K562 (cell line): ENCODE measurements around the gene BBLN. TPM values are rescaled to one million over a fixed set of nuclear protein-coding genes. Genes with fewer than 3 reads are reported as not detected.
"Not testable (repeated sequence)": the region's sequence is repeated elsewhere in the genome, so short reads cannot be mapped to it uniquely, and the experiment has no call there.

Source experiments
- ATAC-seq: fragments of 200-7000 bp; cut with Tn5 transposase; 3 replicates; pipeline ENCODE4 v1.9.1; 2020; ENCODE audit warnings: moderate library complexity
- BruUV-seq: library from RNA; stranded (reverse); fragments of 400-500 nt; replicated peaks from 2 replicates; lab custom pipeline; 2021; lab: Mats Ljungman, UMichigan
- CTCF ChIA-PET: fragments of 300-600 bp; formaldehyde crosslinking; extraction: SDS; loops from one replicate; lab custom pipeline; 2021; ENCODE audit warnings: low intra/inter-chr PET ratio; lab: Yijun Ruan, JAX
- POLR2A ChIA-PET: fragments of 300-600, 350-650 bp; sonication (Branson Sonifier 250); formaldehyde crosslinking; extraction: SDS; loops from one replicate; lab custom pipeline; 2021; ENCODE audit warnings: antibody characterized with exemption, inconsistent platforms; lab: Yijun Ruan, JAX
- DNase-seq, 4 experiments: peaks; one replicate each; pipeline versions ENCODE4 v3.0.0 to v3.0.0-alpha.2; 2011 to 2018; ENCODE audit warnings: low spot score in 3 of 4, mixed read lengths in 3 of 4; ENCODE audit errors: extremely low read depth in 1 of 4
- FAIRE-seq: peaks from 2 replicates; lab custom pipeline; 2011; peaks lifted over from hg19 to GRCh38; lab: Jason Lieb, UNC
- H2AFZ ChIP-seq: 2 replicates; pipeline ENCODE4 v1.6.0; 2011; ENCODE audit warnings: low read depth, low read length, control low read depth, inconsistent platforms
- H3K27ac ChIP-seq: fragments of 200-600 bp; 3 replicates; pipeline ENCODE4 v1.8.0; 2011; ENCODE audit warnings: low read depth, mild to moderate bottlenecking, control low read depth, inconsistent platforms, low read length, moderate library complexity, mixed read lengths; ENCODE audit errors: extremely low read depth
- H3K27me3 ChIP-seq, 2 experiments: fragments of 300-600 bp in 1 of 2; 2 replicates in 1 of 2; 3 replicates in 1 of 2; pipeline versions ENCODE4 v1.6.0 to v1.8.0; 2011; ENCODE audit warnings: inconsistent platforms in 2 of 2, low read length in 2 of 2, mild to moderate bottlenecking in 1 of 2, mixed read lengths in 1 of 2, moderate library complexity in 1 of 2; ENCODE audit not compliant: control insufficient read depth in 2 of 2, insufficient read depth in 2 of 2
- H3K36me3 ChIP-seq: fragments of 300-600 bp; 3 replicates; pipeline ENCODE4 v1.8.0; 2011; ENCODE audit warnings: mild to moderate bottlenecking, low read length, inconsistent platforms; ENCODE audit not compliant: control insufficient read depth, insufficient read depth
- H3K4me1 ChIP-seq, 2 experiments: fragments of 200-600 bp in 1 of 2; replicated peaks in 1 of 2; 2 replicates in 1 of 2; 3 replicates in 1 of 2; pipeline versions ENCODE4 v1.5.1 to v1.8.0; 2011; ENCODE audit warnings: inconsistent platforms in 2 of 2, low read length in 2 of 2, mild to moderate bottlenecking in 1 of 2, mixed read lengths in 1 of 2, moderate library complexity in 1 of 2; ENCODE audit not compliant: control insufficient read depth in 2 of 2, insufficient read depth in 2 of 2
- H3K4me2 ChIP-seq: 2 replicates; pipeline ENCODE4 v1.6.1; 2011; ENCODE audit warnings: low read length, control low read depth, inconsistent platforms, mixed read lengths; ENCODE audit not compliant: insufficient read depth
- H3K4me3 ChIP-seq: fragments of 200-600 bp; sonication (generic), shearing (Covaris generic); 2 replicates; pipeline ENCODE4 v1.5.1; 2016; ENCODE audit warnings: control low read depth, inconsistent platforms
- H3K79me2 ChIP-seq: fragments of 200-600 bp; 3 replicates; pipeline ENCODE4 v1.8.0; 2011; ENCODE audit warnings: low read length, inconsistent platforms; ENCODE audit not compliant: control insufficient read depth, insufficient read depth
- H3K9ac ChIP-seq, 2 experiments: 2 replicates each; pipeline versions ENCODE4 v1.6.0 to v1.6.1; 2011; ENCODE audit warnings: low read depth in 2 of 2, low read length in 2 of 2, control low read depth in 1 of 2, inconsistent platforms in 1 of 2, mild to moderate bottlenecking in 1 of 2, mixed read lengths in 1 of 2; ENCODE audit not compliant: insufficient read depth in 1 of 2
- H3K9me1 ChIP-seq: one replicate; pipeline ENCODE4 v1.6.0; 2011; ENCODE audit warnings: inconsistent platforms, mild to moderate bottlenecking, low read length, moderate library complexity; ENCODE audit not compliant: control insufficient read depth, insufficient read depth
- H3K9me3 ChIP-seq: replicated peaks from 2 replicates; pipeline ENCODE4 v1.5.1; 2011; ENCODE audit warnings: low read depth, low read length, inconsistent platforms; ENCODE audit not compliant: control insufficient read depth, insufficient read depth
- H4K20me1 ChIP-seq: replicated peaks from 2 replicates; pipeline ENCODE4 v1.6.1; 2011; ENCODE audit warnings: low read length, inconsistent platforms, mixed read lengths; ENCODE audit not compliant: control insufficient read depth, insufficient read depth
- WGBS: fragments of 100-300 bp; shearing (Covaris generic); methylation state at CpG from one replicate; pipeline ENCODE4 v1.1.6; 2016; ENCODE audit warnings: low coverage, mixed read lengths; ENCODE audit not compliant: insufficient coverage; ENCODE audit errors: missing lambda C conversion rate; 5-methylcytosine and 5-hydroxymethylcytosine counted together
- in situ Hi-C: fragments of 300-500 bp; cut with MboI; formaldehyde crosslinking; loops from 4 replicates; pipeline ENCODE4 v1.15.0; 2018; ENCODE audit warnings: inconsistent platforms, mixed read lengths
- intact Hi-C: fragments of 100-400 bp; cut with micrococcal nuclease; formaldehyde crosslinking; loops from 2 replicates; pipeline ENCODE4 v1.14.2; 2022
- polyA plus RNA-seq, 8 experiments: library from polyadenylated mRNA; depleted of rRNA in 4 of 8; stranded (reverse) in 5 of 8; unstranded in 3 of 8; fragments of >200 nt; fragmentation: Nextera tagmentation in 2 of 8; fragmentation: Illumina TruSeq in 1 of 8; extraction: Ambion mirVana in 2 of 8; extraction: Trizol in 1 of 8; gene quantifications; 2 replicates each; pipeline versions ENCODE4 v1.2.1 to v1.2.3, GENCODE V29; 2011 to 2014; ENCODE audit warnings: inconsistent platforms in 1 of 8, missing spikeins in 1 of 8
- total RNA-seq, 7 experiments: library from RNA; depleted of rRNA in 6 of 7; stranded (reverse); fragments of >200 nt in 6 of 7; fragmentation: Illumina TruSeq in 2 of 7; extraction: Trizol in 2 of 7; gene quantifications; 2 replicates each; pipeline versions ENCODE4 v1.2.1 to v1.2.3, GENCODE V29; 2011 to 2021; ENCODE audit warnings: low replicate concordance in 1 of 7
- TF ChIP-seq, protein P1 (sequence below): fragments of 450-650 bp; formaldehyde crosslinking; IDR thresholded peaks from 2 replicates; pipeline ENCODE4 v1.4.0; 2020; ENCODE audit warnings: mild to moderate bottlenecking, mixed read lengths

BBLN gene
- total and polyA plus RNA-seq, 9 of the 15 experiments (the other 6 are each of a cell fraction or from before 2014, with no cell fraction given) = 4.2 to 331 (median 87.1) TPM

DNA sequence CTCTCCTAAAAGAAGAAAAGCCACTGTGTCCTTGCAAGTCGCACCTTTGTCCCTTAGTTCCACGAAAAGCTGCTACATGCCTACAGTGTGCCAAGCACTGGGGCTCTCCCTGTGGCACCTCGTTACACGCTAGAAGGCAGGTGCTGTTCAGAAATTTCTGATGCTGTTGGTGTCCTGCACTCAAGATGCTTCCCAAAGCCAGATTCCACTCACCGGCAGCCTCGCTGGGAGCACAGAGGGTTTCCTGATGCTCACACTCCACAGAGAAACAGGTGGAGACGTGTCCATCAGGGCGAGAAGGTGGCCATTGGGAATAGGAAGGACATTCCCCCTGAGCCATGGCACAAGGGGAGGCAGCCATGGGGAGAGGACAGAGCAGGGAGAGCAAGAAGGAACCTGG lies 28.7 kb upstream of the BBLN start:
- H3K9me1 ChIP-seq, BruUV-seq, DNase-seq, H3K27me3 ChIP-seq, in situ Hi-C loops, H3K4me3 ChIP-seq, H3K4me2 ChIP-seq, H4K20me1 ChIP-seq, intact Hi-C loops, H3K9me3 ChIP-seq, H2AFZ ChIP-seq, H3K36me3 ChIP-seq, CTCF ChIA-PET, POLR2A ChIA-PET, H3K27ac ChIP-seq, FAIRE-seq, ATAC-seq: not testable (repeated sequence)
- 9% methylated on average over 8 of the region's 8 CpGs for WGBS
- Histone ChIP-seq H3K79me2 (peaks cover 16% of the 10 kb centered on the region), H3K4me1 (peaks cover 0 to 24% of the 10 kb centered on the region in 2 experiments; a peak in 2 of 5 replicates), H3K9ac (peak overlapping the region in 1 of 2 experiments; percentile 52; a peak in 1 of 4 replicates)

DNA sequence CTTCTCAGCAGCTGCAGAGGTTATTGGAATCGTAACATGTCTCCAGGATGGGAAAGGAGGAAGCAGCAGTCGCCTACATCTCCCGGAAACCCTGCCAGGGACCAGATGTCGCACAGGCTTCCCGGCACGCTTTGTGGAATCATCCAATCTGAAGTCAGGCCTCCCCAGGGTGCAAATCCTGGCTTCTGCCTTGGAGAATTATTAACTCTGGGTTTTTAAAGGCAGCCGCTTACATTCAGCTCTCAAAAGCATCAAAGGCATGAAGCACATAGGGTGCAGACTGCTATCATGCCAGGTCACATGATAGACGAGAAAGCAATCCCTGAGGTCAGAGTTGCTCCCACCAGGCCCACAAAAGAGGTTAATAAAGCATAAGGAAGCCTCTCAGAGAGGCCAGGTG lies 27.9 kb upstream of the BBLN start:
- in situ Hi-C loops, H3K27ac ChIP-seq, DNase-seq, H3K9me1 ChIP-seq, H3K4me3 ChIP-seq, H3K9me3 ChIP-seq, H3K79me2 ChIP-seq, H4K20me1 ChIP-seq, BruUV-seq, intact Hi-C loops, H3K4me2 ChIP-seq, FAIRE-seq, ATAC-seq, H2AFZ ChIP-seq, H3K9ac ChIP-seq, H3K27me3 ChIP-seq, H3K36me3 ChIP-seq, POLR2A ChIA-PET, CTCF ChIA-PET: not testable (repeated sequence)
- WGBS = 32% methylated on average over 6 of the region's 8 CpGs
- TF ChIP-seq, protein P1, sequence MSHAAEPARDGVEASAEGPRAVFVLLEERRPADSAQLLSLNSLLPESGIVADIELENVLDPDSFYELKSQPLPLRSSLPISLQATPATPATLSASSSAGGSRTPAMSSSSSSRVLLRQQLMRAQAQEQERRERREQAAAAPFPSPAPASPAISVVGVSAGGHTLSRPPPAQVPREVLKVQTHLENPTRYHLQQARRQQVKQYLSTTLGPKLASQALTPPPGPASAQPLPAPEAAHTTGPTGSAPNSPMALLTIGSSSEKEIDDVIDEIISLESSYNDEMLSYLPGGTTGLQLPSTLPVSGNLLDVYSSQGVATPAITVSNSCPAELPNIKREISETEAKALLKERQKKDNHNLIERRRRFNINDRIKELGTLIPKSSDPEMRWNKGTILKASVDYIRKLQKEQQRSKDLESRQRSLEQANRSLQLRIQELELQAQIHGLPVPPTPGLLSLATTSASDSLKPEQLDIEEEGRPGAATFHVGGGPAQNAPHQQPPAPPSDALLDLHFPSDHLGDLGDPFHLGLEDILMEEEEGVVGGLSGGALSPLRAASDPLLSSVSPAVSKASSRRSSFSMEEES (CRISPR knock-in tag) = peak; percentile 31; the same call in 1 of the 2 replicates
- peaks cover 3 to 23% of the 10 kb centered on the region in 2 experiments; a peak in 3 of 5 replicates for H3K4me1 ChIP-seq

DNA sequence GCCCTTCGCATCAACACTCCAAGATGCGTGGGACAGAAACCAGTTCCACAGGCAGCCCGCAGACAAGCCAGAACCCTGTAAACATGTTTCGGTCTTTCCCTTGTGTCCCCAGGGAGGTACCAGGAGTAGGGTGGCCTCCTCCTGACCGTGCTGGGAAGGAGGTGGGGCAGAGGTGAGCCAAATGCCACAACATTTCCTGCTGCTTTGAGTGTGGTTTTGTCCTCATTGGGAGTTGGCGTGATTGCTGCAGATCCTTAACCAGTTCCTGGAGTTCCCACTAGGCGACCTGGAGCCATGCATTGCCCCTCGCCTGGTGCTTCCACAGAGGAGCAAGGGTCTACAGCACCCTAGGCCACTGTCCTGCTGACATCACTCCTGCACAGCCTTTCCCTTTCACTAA lies 24.5 kb upstream of the BBLN start:
- 60% methylated on average over 7 of the region's 8 CpGs for WGBS
- CTCF ChIA-PET = not testable (repeated sequence)
- peaks cover 11 to 17% of the 10 kb centered on the region in 2 experiments; a peak in 3 of 5 replicates for H3K4me1 ChIP-seq

More for the DNA sequence above, 24.5 kb upstream of the BBLN start:
- BruUV-seq, H3K27me3 ChIP-seq, H4K20me1 ChIP-seq, in situ Hi-C loops, H3K79me2 ChIP-seq, H2AFZ ChIP-seq, FAIRE-seq, H3K9me1 ChIP-seq, H3K27ac ChIP-seq, H3K4me2 ChIP-seq, H3K9me3 ChIP-seq, DNase-seq, POLR2A ChIA-PET, intact Hi-C loops, H3K4me3 ChIP-seq, ATAC-seq, H3K36me3 ChIP-seq: not testable (repeated sequence)
- H3K9ac ChIP-seq = 0 out of 4 replicates have a peak overlapping the region, but pooled peaks of 1 of the 2 experiments have one; percentile 17
